Anterior cingulate cortex (tissue), 58 donors: ENCODE data around the gene BCR.

Source experiments
- DNase-seq, 58 donors: peaks; one replicate each; lab custom pipeline; 2025; lab: John Stamatoyannopoulos, UW

Gene BCR

DNA sequence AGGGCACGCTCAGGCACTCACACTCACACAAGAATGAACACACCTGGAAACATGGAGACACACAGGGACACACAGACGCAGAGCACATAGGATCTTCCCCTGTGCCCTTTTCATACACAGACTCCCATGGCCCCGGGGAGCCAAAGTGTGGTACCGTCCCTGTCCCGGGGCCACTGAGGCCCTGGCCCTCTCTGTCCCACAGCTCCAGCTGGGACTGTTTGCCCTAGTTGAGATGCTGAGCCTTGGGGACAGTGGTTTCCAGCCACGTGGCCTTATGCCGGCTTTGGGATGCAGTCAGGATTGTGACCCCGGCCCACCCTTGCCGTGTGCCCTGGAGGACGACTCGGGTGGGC, 100.7 kb downstream of the BCR start:
- DNase-seq, result no peak

GRCh38 chr22:23281406-23282088, 101.2 kb downstream of the BCR start:
- peak in 57 of 58 donors; percentile 39 to 90 (median 79) for DNase-seq

DNA sequence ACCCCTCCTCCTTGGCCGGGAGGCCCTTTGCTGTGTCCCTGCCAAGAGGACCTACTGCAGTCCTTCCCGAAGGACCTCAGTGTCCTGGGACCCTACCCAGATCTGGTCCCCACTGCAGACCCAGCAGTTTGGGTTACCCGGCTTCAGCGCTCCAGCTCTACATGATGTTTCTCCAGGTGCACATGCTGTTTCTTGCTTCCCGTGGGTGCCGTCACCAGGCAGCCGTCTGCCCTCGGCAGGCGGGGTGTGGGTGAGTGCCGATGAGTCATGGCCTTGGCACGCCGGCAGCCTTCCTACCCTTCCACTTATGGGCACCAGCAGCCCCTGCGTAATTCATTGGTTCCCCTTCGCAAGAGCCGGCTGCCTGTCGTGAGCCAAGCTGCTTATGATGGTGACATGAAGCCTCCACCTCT, 101.8 kb downstream of the BCR start:
- peak in 53 of 58 donors; percentile 24 to 91 (median 72) for DNase-seq

- no peak for DNase-seq
Observed at GRCh38 chr22:23282516-23282915, 102.2 kb downstream of the BCR start.

GRCh38 chr22:23282986-23283385, 102.7 kb downstream of the BCR start:
- no peak for DNase-seq

GRCh38 chr22:23283591-23284503, 103.5 kb downstream of the BCR start:
- peak in 4 of 58 donors; percentile 26 to 55 (median 36) for DNase-seq

DNA sequence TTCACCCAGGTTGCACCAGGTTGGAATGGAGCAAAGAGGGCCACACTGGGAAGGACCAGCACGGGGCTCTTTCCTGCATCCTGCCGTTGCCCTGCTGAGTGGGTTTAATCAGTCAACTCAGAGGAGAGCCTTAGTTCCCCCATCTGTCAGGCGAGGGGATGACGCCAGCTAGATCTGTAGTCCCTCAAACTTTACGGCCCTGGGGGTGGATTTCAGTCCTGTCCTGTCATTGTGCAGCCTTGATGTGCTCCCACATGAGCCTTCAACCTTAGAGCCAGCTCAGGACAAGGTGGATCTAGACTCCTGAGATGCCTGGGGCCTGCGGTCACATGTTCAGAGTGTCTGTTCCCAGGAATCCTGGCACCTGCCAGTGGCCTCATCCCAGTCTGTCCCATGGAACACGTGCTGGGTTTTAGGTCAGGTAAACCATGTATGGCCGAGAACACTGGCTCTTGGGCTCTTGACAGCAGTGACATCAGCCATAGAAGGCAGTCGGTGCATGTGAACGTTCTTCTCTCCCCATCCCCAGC, 104.3 kb downstream of the BCR start:
- no peak for DNase-seq

- DNase-seq, result no peak
Observed at GRCh38 chr22:23285236-23285635, 104.9 kb downstream of the BCR start.

GRCh38 chr22:23285734-23286133, 105.4 kb downstream of the BCR start:
- DNase-seq, result no peak

GRCh38 chr22:23286296-23286695, 106.0 kb downstream of the BCR start:
- DNase-seq, result no peak

- DNase-seq, result no peak
Observed at GRCh38 chr22:23287136-23288095, 107.1 kb downstream of the BCR start.

DNA sequence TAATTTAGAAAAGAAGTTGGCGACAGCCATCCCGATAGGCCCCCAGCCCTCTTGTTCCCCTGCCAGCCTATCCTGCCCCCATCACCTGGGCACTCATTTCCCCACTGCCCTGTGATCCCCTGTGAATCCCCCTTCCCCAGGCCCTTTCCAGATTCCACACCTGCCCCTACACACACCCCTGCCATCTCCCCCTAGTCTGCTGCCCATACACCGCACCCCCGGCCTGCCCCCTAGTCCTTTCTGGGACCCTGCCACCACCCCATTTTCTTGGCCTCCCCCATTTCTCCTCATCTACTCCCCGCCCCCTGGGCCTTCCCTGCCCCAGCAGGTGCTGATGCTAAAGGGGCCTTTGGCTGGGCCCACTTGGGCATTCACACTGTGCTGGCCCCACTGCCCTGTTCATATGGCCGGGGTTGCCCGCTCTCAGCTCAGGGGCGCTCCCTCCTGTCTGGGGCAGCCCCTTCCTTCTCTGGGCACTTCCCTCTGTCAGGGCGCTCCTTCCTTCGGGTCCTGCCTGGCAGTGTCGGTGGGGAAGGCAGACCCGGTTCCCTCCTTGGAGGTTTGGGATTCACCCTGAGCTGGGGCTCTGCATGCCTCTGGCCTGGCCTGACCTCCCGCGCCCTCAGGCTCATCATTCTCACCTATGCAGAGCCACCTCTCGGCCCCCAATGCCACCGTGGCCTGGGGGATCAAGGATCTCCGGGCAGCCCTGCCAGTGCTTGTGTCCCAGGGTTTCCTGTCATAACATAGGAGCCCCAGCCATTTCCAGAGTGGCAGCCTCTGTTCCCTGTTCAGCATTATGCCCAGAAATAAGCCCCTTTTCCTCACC, 108.2 kb downstream of the BCR start:
- DNase-seq, result no peak

GRCh38 chr22:23289130-23289503, 108.8 kb downstream of the BCR start:
- DNase-seq, result no peak

DNA sequence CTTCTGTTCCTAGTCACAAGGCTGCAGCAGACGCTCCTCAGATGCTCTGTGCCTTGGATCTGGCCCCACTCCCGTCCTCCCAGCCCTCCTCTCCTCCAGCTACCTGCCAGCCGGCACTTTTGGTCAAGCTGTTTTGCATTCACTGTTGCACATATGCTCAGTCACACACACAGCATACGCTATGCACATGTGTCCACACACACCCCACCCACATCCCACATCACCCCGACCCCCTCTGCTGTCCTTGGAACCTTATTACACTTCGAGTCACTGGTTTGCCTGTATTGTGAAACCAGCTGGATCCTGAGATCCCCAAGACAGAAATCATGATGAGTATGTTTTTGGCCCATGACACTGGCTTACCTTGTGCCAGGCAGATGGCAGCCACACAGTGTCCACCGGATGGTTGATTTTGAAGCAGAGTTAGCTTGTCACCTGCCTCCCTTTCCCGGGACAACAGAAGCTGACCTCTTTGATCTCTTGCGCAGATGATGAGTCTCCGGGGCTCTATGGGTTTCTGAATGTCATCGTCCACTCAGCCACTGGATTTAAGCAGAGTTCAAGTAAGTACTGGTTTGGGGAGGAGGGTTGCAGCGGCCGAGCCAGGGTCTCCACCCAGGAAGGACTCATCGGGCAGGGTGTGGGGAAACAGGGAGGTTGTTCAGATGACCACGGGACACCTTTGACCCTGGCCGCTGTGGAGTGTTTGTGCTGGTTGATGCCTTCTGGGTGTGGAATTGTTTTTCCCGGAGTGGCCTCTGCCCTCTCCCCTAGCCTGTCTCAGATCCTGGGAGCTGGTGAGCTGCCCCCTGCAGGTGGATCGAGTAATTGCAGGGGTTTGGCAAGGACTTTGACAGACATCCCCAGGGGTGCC, 109.8 kb downstream of the BCR start:
- DNase-seq, result peak in 25 of 58 donors; percentile 7 to 61 (median 21)

DNA sequence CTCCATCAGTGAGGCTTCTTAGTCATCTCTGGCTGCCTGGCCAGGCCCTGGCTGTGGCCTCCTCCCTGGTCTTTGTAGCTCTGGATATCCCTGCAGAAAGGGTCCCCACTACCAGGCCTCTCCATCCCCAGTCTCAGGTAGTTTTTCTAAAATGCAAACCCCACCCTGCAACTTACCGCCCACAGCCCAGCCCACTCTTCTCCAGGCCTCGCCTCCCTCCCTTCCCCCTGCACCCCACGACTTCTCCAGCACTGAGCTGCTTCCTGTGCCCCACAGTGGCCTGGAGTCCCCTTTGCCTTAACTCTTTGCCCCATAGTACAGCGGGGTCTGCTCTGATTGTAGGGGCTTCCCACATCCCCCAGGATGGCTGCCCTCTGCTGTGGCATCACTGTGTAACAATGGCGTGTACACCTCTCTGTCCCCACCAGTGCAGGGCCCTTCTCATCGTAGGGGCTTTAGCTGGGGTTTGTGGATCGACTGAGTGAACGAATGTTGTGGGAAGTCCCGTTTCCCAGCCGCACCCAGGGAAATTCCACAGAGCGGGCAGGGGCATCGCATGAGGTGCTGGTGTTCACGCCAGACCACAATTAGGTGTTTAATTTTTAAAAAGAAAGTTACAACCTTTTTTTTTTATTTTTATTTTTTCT, 111.6 kb downstream of the BCR start:
- DNase-seq, result no peak

GRCh38 chr22:23292453-23293350, 112.4 kb downstream of the BCR start:
- DNase-seq, result peak in 1 of 58 donors; percentile 17

GRCh38 chr22:23293720-23294119, 113.4 kb downstream of the BCR start:
- DNase-seq, result no peak
